ENCODE data around the gene STOML2. TPM values are rescaled to one million over a fixed set of nuclear protein-coding genes. Genes with fewer than 3 reads are reported as not detected.
A peak's percentile ranks its signal among the peaks of the same experiment; 100 is the strongest.

Gene STOML2
- total RNA-seq, 4 donors from 2014 or later = 117 to 168 (median 158) TPM

DNA sequence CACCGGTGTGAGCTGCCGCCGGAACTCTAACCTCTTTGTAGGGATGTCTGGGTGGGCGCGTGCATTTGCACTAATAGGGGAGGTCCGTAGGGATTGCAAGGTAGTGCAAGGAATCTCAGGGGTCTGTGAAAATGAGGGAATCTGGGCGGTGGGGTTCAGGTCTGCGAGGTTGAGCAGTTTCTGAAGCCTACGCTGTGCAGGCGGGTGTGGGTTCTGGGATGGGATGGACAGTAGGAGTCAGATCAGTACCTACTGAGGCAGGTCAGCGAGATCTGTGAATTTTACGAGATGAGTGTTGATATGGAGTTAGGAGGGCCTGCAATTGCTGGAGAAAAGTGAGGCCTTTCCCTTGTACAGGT is 13.6 kb upstream of the STOML2 start:
- intact Hi-C loops (cut with DNase I; ENCODE audit: low total_unique reads) (loop anchor here (1.0 to 10.0 kb wide), 8 partner anchors 46 to 698 kb away; partner anchors contain the start of genes DNAI1, FAM219A, HINT2 and SPAG8), in situ Hi-C loops (cut with MboI; ENCODE audit: low sequenced_read_pairs in 4 of 4) (loop anchor here (5.0 to 25.0 kb wide), 6 partner anchors 46 to 446 kb away; partner anchors contain the start of gene UNC13B (in 1 of the 4))
- no peak for DNase-seq
- peaks cover 21 to 26% of the 10 kb centered on the region in 2 donors for H3K4me1 ChIP-seq
- ATAC-seq = peak; percentile 8 to 14
- no peaks in the 10 kb centered on the region for H3K9me3 ChIP-seq
- peak overlapping the region; percentile 58 to 73 (median 68) for H3K4me3 ChIP-seq
- H3K36me3 ChIP-seq = no peaks in the 10 kb centered on the region
- TF ChIP-seq POLR2A (IDR thresholded peaks at IDR 0.05) = no peak
- TF ChIP-seq CTCF (IDR thresholded peaks at IDR 0.05 in 4 of 5, conservative IDR thresholded peaks at IDR 0.05 in 1 of 5) = no peak
- peak overlapping the region; percentile 83 to 92 (median 84) for H3K27ac ChIP-seq
- no peaks in the 10 kb centered on the region for H3K27me3 ChIP-seq

- intact Hi-C loops (cut with DNase I; ENCODE audit: low total_unique reads) = loop anchor here (1.0 to 10.0 kb wide), 8 partner anchors 46 to 699 kb away; partner anchors contain the start of genes DNAI1, FAM219A, HINT2 and SPAG8
- Histone ChIP-seq H3K27ac (peak within 1 kb of the TSS; percentile 83 to 92 (median 84)), H3K4me3 (peak within 1 kb of the TSS; percentile 58 to 73 (median 68)), H3K4me1 (peaks cover 23 to 26% of the 10 kb centered on the region in 2 donors), H3K27me3 (no peaks in the 10 kb centered on the region), H3K9me3 (no peaks in the 10 kb centered on the region), H3K36me3 (no peaks in the 10 kb centered on the region)
- ATAC-seq (peak; percentile 61 to 64), DNase-seq (peak; percentile 90 to 94)
- peak; percentile 41 to 48 for TF ChIP-seq POLR2A (IDR thresholded peaks at IDR 0.05)
- no peak for TF ChIP-seq CTCF (IDR thresholded peaks at IDR 0.05 in 4 of 5, conservative IDR thresholded peaks at IDR 0.05 in 1 of 5)
- in situ Hi-C loops (cut with MboI; ENCODE audit: low sequenced_read_pairs in 4 of 4) = loop anchor here (5.0 to 25.0 kb wide), 6 partner anchors 46 to 446 kb away; partner anchors contain the start of gene UNC13B (in 1 of the 4)
Measured at GRCh38 chr9:35115680-35116538, 13.0 kb upstream of the STOML2 start, which contains the start of gene ATOSB. Gene ATOSB, minus strand, starts transcription at chr9:35115862. Its CDS starts 7,588 bp downstream, at chr9:35108274.

DNA sequence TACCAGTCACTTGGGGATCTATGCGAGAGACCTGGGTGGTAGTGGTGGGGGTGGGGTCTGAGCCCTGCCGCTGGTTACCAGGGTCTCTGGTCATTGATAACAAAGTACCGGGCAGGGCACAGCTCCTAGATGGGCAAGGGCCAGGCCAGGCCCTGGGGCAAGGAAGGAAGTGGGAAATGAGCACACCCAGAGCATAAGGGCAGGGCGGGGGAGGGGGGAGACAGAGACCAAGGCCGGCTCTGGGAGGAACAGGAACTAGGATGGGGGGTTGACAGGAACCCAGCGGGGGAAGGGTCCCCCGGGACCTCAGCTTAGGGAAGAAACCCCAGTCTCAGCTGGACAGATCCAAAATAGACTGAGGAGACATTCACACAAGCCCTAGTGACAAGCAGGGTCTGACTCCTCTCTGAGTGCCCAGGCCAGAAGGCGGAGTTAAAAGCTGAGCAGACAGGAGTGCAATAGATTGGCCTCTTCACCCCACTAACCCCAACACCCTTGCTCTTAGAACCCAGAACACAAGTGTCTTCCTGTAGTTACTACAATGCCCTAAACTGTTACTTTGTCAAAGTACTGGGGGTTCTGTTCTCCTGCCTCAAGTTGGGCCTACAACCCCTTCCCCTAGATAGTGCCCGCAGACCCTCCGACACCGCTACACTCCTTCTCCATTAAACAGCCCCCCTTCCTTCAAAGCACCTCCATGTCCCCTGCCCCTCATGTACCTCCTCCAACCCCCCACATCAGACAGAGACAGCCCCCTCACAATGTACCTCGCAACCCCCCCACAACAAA is 12.1 kb upstream of the STOML2 start:
- Histone ChIP-seq H3K4me1 (peaks cover 30 to 34% of the 10 kb centered on the region in 2 donors), H3K4me3 (peak overlapping the region; percentile 58 to 73 (median 68)), H3K36me3 (no peaks in the 10 kb centered on the region), H3K9me3 (no peaks in the 10 kb centered on the region), H3K27me3 (no peaks in the 10 kb centered on the region), H3K27ac (peak overlapping the region; percentile 83 to 92 (median 84))
- DNase-seq (peak in 1 of 2 donors; percentile 48), ATAC-seq (no peak)
- in situ Hi-C loops (cut with MboI; ENCODE audit: low sequenced_read_pairs in 4 of 4) = loop anchor here (5.0 to 25.0 kb wide), 6 partner anchors 47 to 447 kb away; partner anchors contain the start of gene UNC13B (in 1 of the 4)
- no peak for TF ChIP-seq POLR2A (IDR thresholded peaks at IDR 0.05)
- TF ChIP-seq CTCF (IDR thresholded peaks at IDR 0.05 in 4 of 5, conservative IDR thresholded peaks at IDR 0.05 in 1 of 5) = no peak
- intact Hi-C loops (cut with DNase I; ENCODE audit: low total_unique reads) = loop anchor here (5.0 to 10.0 kb wide), 4 partner anchors 250 to 700 kb away; partner anchors contain the start of genes DNAI1, FAM219A, HINT2 and SPAG8

DNA sequence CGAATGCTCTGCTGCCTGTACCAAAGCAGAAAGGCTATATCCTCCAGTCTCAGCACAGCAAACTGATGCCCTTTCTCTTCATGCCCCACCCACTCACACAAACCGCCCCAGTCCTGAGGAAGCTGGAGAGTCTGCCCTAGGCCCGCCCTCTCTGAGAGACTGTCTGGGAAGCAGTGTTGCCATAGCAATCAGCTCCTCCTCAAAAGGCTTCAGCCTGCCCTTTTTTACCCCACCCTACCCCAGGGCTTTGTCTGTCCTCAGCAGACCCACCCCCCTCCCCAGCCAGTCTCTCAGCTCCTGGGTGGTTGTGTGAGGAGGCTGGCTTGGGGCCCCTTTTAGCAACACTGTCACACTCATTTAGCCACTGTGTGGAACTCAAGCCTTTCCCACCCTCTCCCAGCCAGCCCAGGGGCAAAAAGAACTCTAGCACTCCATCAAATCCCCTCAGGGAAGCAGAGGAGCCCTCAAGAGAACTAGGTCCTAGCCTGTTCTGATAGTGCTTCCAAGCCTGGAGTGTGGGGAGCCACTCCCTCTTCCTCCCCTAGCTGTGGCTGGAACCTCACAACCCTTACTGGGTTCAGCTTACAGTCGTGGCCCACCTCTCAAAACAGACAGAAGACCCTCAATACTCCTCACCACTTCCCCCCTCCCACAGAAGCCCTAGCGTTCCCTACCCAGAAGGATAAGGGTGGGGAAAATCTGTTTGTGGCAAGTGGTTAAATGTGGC is 11.3 kb upstream of the STOML2 start:
- TF ChIP-seq CTCF (IDR thresholded peaks at IDR 0.05 in 4 of 5, conservative IDR thresholded peaks at IDR 0.05 in 1 of 5) (no peak), POLR2A (IDR thresholded peaks at IDR 0.05) (no peak)
- H3K36me3 ChIP-seq = no peaks in the 10 kb centered on the region
- intact Hi-C loops (cut with DNase I; ENCODE audit: low total_unique reads) (loop anchor here (10.0 kb wide), 3 partner anchors 251 to 701 kb away; partner anchors contain the start of genes DNAI1, FAM219A, HINT2 and SPAG8), in situ Hi-C loops (cut with MboI; ENCODE audit: low sequenced_read_pairs in 4 of 4) (loop anchor here in 2 of 4 donors (10.0 to 25.0 kb wide), 2 partner anchors 441 to 448 kb away; a partner anchor contains a TSS)
- ATAC-seq (no peak), DNase-seq (peak; percentile 57 to 69)
- H3K27me3 ChIP-seq = no peaks in the 10 kb centered on the region
- peaks cover 30 to 38% of the 10 kb centered on the region in 2 donors for H3K4me1 ChIP-seq
- peak overlapping the region; percentile 58 to 73 (median 68) for H3K4me3 ChIP-seq
- H3K9me3 ChIP-seq = no peaks in the 10 kb centered on the region
- peak overlapping the region; percentile 83 to 92 (median 84) for H3K27ac ChIP-seq

All from gastrocnemius medialis (tissue), 4 donors.